GM19351 (cell line): Measurements from ENCODE around the gene DHRS12.
A peak's percentile ranks its signal among the peaks of the same experiment; 100 is the strongest.
"Not testable (repeated sequence)": the region's sequence is repeated elsewhere in the genome, so short reads cannot be mapped to it uniquely, and the experiment has no call there.

Experiments
- ATAC-seq: cut with Tn5 transposase; IDR thresholded peaks from one replicate; pipeline ENCODE4 v1.9.1; 2021; ENCODE audit warnings: mild to moderate bottlenecking, moderate library complexity; ENCODE audit not compliant: unreplicated experiment

DHRS12 gene

GRCh38 chr13:51828730-51829567 lies 25.0 kb upstream of the DHRS12 start:
- no peak for ATAC-seq

DNA sequence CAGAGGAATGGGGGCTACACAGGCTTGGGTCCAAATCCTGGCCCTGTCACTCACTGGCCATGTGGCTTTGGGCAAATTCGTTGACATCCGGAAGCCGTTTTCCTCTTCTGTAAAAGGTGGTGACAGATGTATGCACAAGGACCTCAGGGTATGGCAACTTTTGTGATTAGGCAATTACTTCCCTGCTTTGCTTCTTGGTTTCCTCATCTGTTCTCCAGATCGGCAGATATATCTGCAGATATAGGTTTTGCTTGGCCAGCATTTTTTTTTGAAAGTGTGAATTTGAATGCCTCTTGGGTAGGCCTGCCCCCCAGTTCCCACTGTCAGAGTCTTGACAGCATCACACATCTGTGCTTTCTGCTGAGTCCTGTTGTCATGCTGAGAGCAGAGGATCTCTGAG lies 23.3 kb upstream of the DHRS12 start:
- no peak for ATAC-seq

DNA sequence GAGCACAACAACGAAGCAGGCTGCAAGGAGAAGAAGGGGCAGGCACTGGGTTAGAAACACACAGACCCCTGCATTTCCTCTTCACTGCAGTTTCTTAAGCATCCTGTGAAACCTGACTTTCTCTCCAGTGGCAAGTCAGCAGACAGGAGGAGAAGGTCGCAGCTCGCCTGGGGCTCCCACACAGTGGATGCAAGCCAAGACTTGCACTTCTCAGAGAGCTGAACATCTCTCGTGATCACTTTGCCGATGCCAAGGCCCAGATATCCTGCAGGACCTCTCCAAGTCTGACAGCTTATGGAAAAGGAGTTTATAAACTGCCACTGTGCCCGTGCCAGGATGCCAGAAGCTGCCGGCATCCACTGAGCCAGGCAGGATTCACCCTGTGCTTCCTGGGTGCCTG lies 22.6 kb upstream of the DHRS12 start:
- no peak for ATAC-seq

DNA sequence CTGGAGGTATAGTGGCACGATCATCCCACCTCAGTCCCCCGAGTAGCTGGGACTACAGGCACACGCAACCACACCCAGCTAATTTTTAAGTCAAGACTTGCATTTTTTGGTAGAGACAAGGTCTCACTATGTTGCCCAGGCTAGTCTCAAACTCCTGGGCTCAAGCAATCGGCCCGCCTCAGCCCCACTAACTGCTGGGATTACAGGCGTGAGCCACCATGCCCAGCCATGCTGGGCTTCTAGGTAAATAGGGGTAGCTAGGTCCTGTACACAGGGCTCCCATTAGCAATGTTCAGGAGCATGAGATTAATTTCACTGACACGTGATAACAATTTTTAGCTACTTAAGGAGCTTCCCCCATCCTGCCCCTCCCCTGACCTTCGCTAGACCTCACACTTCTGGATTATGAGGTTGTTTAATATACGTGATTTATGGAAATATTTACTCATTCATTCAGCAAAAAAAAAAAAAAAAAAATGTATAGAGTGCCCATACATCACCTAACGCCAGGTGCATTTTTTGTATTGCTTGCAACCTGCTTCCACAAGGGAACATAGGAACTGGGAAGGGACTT lies 21.8 kb upstream of the DHRS12 start:
- no peak for ATAC-seq

GRCh38 chr13:51825165-51825592 lies 21.2 kb upstream of the DHRS12 start:
- ATAC-seq, result no peak

DNA sequence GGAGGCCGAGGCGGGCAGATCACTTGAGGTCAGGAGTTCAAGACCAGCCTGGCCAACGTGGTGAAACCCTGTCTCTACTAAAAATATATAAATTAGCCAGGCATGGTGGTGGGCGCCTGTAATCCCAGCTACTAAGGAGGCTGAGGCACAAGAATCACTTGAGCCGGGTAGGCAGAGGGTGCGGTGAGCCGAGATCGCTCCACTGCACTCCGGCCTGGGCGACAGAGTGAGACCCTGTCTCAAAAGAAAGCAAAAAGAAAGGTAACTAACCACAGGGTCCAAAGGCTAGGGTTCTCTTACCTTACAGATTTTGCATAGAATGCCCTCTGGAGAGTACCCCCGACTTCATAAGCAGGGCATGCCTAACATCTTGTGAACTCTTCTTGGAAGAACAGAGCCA lies 20.7 kb upstream of the DHRS12 start:
- not testable (repeated sequence) for ATAC-seq

GRCh38 chr13:51823863-51824262 lies 19.9 kb upstream of the DHRS12 start:
- no peak for ATAC-seq

GRCh38 chr13:51823359-51823758 lies 19.4 kb upstream of the DHRS12 start:
- ATAC-seq, result no peak

- no peak for ATAC-seq
Observed at GRCh38 chr13:51822106-51822815, 18.3 kb upstream of the DHRS12 start.

DNA sequence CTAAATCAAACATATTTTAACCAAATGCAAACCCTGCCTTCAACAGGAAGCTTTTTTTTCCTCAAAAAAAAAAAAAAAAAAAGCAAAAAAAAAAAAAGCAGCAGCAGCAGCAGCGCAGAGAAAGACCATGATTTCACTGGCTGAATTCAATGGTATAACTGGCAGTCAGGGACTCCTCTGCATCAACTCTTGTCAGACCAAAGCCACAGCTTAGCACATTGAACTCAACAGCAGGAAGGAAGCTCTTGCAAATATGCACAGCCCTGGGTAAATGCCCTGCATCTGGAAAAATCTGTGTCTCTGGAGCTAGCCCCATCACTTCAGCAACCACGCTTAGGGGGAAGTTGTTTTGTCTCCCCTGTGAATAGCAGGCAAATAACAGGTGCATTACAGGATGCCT lies 17.6 kb upstream of the DHRS12 start:
- ATAC-seq, result no peak

GRCh38 chr13:51820016-51820597 lies 16.1 kb upstream of the DHRS12 start:
- ATAC-seq, result no peak

DNA sequence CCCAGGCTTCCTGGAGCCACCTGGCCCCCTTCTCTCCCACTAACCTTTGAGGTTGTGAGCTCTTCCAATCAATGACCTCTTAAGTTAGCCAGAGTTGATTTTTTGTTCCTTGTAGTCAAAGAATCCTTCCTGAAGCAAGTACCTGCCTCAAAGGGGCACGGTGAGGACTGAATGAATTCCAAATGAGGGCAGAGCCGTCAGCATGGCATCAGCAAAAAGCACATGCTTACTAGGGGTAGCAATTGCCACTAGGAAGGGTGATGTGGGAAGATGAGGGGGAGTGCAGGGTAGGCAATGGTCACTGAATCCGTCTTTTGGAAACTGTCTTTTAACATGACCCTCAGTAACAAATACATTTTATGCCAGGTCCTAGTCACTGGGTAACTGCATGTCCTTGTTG lies 15.6 kb upstream of the DHRS12 start:
- no peak for ATAC-seq

DNA sequence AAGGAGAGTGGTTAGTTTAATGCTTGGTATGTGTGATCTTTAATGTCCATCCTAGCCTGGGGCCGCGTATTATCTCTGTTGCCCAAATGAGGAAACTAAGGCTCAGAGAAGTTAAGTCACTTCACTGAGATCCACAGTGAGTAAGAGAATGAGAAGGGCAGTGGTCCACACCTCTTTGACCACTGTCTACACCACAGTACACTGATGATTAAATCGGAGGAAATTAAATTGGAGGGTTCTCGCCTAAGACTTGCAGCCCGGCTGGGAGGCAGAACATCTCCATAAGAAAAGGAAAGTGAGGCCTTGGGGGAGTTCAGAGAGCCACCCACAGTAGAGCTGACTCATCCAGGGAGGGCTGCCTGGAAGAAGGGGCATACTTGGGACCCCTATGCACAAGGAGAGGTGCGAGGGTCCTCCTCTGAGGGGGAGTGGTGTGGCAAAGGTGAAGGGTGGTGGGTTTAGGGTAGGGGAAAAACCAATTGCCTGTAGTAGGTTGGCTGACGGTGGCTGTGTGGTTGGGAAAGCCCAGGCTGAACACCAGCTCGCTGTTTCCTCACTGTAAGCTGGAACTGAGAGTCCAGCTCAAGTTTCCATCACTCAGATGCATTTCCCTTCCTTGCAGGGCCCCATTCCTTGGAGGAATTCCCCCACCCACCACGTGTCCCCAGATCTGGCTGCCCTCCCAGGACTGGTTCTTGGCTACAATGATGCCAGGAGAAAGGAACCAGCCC lies 15.0 kb upstream of the DHRS12 start:
- no peak for ATAC-seq

DNA sequence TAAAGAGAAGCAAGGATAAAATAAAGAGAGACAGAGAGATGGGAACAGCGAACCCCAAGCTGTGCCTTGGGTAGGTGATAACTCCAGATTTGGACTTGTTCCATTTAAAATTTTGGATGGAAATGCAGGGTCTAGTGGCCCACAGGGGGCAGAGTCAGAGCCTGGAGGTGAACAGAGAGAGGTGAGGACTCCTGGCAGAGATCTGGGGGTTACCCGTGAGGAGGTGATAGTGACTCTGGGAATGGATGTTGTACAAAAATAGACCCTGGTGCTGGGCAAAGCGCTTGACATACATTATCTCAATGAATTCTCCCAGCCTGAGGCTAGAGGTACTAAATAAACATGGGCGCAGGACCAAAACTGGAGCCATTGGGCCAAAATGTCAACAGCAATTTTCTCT lies 14.3 kb upstream of the DHRS12 start:
- no peak for ATAC-seq

DNA sequence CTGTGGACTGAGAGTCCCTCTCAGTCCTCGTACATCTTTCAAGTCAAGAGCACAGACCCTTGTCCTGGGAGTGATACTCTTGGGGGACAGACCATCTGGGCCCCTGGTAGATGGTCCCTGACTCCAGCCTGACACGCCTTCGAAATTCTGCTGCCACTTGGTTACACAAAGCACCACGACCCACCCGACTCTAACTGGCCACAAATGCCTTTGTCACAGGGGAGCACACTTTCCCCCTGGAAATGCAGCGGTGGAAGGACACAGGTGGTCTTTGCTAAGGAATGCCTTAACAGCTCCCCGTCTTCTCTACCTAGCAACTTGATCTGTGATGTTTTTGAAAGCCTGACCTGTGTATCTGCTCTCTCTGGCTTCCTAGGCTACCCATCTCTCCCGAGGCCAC lies 13.8 kb upstream of the DHRS12 start:
- no peak for ATAC-seq

DNA sequence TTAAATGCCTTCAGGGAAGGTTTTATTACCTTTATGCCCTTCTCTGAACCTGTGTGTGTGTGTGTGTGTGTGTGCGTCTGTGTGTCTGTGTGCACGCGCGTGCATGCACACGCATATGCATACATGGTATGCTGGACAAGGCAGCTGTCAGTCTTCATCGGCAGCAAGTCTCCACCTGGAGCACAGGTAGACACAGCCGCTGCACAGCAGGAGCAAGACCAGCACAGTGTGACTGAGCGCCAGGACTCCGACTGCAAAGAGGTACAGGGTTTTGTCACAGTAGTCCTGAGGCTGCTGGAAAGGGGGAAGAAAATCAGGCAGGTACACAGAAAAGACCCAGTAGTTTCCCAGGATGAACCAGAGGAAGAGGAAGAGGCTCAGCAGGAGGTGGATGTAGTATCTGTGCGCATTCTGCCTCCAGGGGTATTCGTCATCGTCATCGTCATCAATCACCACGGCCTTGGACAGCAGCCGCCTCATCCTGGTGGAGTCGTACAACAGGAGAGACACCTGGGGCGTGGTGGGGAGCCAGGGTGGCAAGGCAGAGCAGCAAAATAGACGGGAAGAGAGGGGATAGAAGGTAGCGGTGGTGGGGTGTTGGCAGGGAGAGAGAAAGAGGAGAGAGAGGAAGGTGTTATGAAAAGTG lies 12.8 kb upstream of the DHRS12 start:
- ATAC-seq, result no peak

DNA sequence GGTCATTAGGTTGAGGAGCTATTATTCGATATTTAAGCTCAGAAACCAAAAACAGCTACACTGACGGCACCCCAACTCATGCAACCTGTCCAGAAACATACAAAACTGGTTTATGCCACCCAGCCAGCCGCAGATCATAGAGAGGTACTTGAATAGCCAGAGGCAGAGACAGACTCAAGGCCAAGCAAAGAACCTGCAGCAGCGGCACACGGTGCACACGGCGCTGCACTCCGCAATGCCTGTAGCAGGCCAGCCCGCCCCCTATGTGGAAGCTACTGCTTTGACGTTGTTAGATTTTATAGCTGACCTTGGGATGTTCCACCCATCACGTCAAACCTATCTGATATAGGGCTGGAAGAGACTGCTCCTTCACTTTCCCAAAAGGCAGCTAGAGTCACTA lies 11.9 kb upstream of the DHRS12 start:
- ATAC-seq, result no peak

GRCh38 chr13:51814825-51815650 lies 11.1 kb upstream of the DHRS12 start:
- peak; percentile 91 for ATAC-seq

- ATAC-seq, result no peak
Observed at GRCh38 chr13:51814071-51814470, 10.1 kb upstream of the DHRS12 start.
